ENCODE data around the gene ASNSD1.
A peak's percentile ranks its signal among the peaks of the same experiment; 100 is the strongest.
"Not testable (repeated sequence)": the region's sequence is repeated elsewhere in the genome, so short reads cannot be mapped to it uniquely, and the experiment has no call there.

ASNSD1 gene

GRCh38 chr2:189696223-189696622 is 35.0 kb downstream of the ASNSD1 start:
- DNase-seq = no peak

- peak; percentile 59 for DNase-seq
Observed at GRCh38 chr2:189698020-189698887, 37.0 kb downstream of the ASNSD1 start.

- DNase-seq = no peak
Observed at GRCh38 chr2:189700681-189701080, 39.4 kb downstream of the ASNSD1 start.

- DNase-seq = no peak
Observed at GRCh38 chr2:189702071-189702470, 40.8 kb downstream of the ASNSD1 start.

- DNase-seq = no peak
Observed at GRCh38 chr2:189709501-189710221, 48.4 kb downstream of the ASNSD1 start.

GRCh38 chr2:189717593-189717992 is 56.3 kb downstream of the ASNSD1 start:
- not testable (repeated sequence) for DNase-seq

- DNase-seq = peak; percentile 7
Observed at GRCh38 chr2:189719571-189719970, 58.3 kb downstream of the ASNSD1 start.

Data from fibroblast of skin of scalp (primary cell).